HG03175 (cell line): ENCODE data around the gene ATP7A.
"Not testable (repeated sequence)": the region's sequence is repeated elsewhere in the genome, so short reads cannot be mapped to it uniquely, and the experiment has no call there.

Experiments used
- ATAC-seq: cut with Tn5 transposase; IDR thresholded peaks from one replicate; pipeline ENCODE4 v1.9.1; 2021; ENCODE audit warnings: mild to moderate bottlenecking, moderate library complexity; ENCODE audit not compliant: unreplicated experiment

The ATP7A gene

DNA sequence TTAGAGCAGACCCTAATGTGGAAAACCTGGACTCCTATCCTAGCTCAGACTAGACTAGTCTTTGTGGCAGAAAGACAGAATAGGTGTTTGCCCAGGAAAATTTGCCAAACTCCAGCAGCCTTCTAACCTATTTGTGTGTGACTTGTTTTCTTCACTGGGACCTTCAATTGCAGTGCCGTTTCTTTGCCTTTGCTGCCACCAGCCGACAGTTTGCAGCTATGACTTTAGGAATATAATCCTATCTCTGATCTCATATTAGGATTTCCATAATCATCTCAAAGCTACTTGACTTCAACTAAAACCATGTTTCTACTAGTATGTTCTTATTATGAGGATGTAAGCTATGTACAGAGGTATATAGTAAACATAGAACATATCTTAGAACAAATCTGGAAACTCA lies 119.2 kb downstream of the ATP7A start:
- no peak for ATAC-seq

DNA sequence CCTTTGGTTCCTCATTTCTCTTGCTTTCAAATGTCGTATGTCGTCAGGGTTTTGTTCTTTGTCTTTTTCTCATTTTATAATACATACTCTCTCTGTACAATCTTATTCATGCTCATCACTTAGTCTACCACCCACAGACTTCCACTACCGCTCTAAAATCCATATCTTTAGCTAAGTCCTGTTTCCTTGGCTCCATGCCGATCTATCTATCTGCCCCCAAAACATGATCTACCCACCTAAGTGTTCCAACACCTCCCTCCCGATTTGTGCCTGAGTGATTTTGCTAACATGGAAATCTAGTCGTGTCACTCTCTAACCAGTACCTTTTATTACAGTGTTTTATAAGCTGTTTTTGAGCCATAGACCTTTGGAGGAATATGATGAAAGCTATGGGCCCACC lies 124.6 kb downstream of the ATP7A start:
- no peak for ATAC-seq

DNA sequence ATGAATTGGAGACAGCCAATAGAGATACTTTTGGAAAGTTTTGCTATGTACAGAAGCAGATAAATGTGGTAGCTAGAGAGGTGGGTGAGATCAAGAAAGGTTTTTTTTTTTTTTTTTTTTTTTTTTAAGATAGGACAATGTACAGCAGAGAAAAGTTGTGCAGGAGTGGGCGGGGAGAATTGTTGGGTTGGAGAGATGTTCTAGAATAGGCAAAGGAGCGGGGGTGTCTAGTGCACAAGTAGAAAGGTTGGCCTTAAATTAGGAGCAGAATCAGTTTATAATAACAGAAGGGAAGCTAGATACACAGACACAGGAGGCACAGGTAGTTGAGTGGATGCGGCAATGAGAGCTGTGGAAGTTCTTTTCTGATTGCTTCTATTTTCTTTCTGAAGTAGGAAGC lies 127.4 kb downstream of the ATP7A start:
- ATAC-seq: no peak

- ATAC-seq: no peak
These were observed 132.1 kb downstream of the ATP7A start for GRCh38 chrX:78042601-78043000.

- ATAC-seq: no peak
These were observed 135.9 kb downstream of the ATP7A start for GRCh38 chrX:78046362-78046761.

DNA sequence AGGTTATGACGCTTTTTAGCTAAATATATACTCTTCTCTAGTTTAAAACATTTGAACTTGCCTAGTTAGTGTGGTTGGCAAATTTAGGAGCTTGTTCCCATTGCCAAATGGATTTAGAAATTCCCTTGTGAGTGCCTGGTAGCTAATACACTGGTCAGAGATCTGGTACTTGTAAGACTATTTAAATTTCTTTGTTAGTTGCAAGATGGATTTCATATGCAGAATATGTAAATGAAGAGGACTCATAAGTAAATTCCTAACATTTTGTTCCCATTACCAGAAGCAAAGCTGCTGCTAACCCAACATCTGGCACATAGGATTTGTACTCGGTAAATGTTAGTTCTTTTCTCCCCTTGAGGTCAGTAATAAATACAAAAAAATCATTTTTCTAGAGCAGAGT lies 137.6 kb downstream of the ATP7A start:
- ATAC-seq: no peak

DNA sequence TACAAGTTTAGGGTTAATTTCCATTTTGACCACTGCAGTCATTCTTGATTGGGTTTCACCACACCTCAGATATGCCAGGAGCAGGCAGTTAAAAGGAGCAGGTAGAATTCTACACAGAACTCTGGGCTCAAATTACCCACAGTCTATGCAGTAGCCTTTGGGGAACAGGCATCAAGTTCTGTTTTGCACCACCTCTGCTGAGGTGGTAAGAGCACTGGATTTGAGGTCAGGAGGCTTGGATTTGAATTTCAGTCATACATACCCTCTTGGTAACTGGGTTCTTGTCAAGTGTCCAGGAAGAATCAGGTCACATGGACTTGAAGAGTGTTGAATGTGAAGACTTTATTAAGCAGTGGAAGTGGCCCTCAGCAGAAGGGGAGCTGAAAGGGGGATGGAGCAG lies 153.2 kb downstream of the ATP7A start:
- no peak for ATAC-seq

DNA sequence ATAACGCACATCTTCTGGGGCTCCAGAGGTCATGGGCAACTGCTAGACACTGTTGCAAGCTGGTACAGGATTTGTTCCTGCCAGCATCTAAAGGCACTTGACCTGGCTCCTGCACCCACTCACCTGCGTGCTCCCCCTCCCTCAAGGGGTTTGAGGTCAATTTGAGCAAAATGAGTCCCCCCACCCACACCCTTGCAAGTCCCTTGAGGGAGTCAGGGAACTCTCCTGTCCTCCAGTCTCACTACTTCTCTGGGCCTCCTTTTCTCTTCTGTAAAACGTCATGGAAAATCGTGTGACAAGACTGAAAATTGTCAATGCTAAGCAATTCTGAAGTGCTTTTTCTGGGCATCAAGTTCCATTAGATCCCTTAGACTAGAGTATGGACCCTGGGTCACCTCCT lies 153.7 kb downstream of the ATP7A start:
- ATAC-seq: no peak

- peak; percentile 81 for ATAC-seq
These were observed 154.5 kb downstream of the ATP7A start for GRCh38 chrX:78064698-78065601.

DNA sequence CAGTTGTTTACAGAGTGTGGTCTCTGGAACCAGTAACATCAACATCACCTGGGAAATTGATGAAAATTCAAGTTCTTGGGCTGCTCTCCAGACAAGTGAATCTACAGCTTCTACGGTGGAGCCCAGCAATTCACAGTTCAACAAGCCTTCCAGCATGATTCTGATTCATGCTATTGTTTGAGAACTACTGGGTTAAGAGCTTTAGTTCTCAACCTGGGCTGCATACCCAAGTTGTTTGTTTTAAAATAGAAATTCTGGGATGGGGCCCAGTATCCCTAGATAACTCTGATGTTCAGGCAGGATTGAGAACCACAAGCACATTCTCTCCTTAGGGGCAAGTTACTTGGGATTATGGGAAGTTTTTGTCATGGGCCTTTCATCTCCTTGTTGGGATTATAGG lies 155.6 kb downstream of the ATP7A start:
- no peak for ATAC-seq

- ATAC-seq: no peak
These were observed 160.8 kb downstream of the ATP7A start for GRCh38 chrX:78071331-78071730.

DNA sequence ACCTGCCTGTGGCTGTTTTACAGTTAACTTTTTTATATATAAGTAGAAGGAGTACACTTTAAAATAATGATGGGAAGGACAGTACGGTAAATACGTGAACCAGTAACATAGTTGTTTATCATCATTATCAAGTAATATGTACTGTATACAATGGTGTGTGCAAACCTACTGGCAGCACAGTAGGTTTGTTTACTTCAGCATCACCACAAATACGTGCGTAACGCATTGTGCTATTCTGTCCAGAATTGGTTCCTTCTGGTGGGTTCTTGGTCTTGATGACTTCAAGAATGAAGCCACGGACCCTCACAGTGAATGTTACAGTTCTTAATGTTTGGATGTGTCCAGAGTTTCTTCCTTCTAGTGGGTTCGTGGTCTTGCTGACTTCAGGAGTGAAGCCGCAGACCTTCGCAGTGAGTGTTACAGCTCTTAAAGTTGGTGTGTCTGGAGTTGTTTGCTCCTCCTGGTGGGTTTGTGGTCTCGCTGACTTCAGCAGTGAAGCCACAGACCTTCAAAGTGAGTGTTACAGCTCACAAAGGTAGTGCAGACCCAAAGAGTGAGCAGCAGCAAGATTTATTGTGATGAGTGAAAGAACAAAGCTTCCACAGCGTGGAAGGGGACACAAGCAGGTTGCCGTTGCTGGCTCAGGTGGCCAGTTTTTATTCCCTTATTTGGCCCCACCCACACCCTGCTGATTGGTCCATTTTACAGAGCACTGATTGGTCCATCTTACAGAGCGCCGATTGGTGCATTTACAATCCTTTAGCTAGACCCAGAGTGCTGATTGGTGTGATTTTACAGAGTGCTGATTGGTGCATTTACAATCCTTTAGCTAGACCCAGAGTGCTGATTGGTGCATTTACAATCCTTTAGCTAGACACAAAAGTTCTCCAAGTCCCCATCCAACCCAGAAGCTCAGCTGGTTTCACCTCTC lies 162.9 kb downstream of the ATP7A start:
- ATAC-seq: not testable (repeated sequence)

GRCh38 chrX:78074088-78074487 lies 163.6 kb downstream of the ATP7A start:
- no peak for ATAC-seq

DNA sequence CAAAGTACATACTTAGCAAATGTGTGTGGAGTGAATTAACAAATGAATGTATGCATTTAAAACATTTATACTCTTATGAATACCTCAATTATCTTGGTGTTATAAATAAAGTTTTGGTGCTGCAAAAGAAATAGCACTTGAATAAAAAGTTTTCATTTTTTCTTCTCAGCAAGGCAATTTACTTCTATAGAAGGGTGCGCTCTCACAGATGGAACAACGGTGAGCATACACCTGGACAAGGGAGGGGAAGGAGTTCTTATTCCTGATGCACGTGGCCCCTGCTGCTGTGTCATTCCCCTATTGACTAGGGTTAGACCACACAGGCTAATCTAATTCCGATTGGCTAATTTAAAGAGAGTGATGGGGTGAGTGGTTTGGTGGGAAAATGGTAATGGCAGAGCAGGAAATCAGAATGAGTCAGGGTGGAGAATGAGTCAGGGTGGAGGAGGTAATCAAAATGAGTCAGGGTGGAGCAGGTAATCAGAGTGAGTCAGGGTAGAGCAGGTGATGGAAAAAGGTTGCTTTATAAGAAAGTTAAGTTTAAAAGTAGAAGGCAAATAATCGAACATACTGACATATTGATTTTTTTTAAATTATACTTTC lies 165.4 kb downstream of the ATP7A start:
- no peak for ATAC-seq

DNA sequence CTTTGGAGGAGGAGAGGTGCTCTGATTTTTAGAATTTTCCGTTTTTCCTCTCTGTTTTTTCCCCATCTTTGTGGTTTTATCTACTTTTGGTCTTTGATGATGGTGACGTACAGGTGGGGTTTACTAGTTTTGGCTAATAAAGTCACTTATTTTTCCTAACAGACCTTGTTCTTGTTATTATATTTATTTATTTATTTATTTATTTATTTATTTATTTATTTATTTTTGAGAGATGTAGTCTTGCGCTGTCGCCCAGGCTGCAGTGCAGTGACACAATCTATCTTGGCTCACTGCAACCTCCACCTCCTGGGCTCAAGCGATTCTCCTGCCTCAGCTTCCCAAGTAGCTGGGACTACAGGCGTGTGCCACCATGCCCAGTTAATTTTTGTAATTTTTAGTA lies 170.9 kb downstream of the ATP7A start:
- ATAC-seq: not testable (repeated sequence)

GRCh38 chrX:78092296-78092695 lies 181.8 kb downstream of the ATP7A start:
- ATAC-seq: peak; percentile 74

- ATAC-seq: no peak
These were observed 187.6 kb downstream of the ATP7A start for GRCh38 chrX:78098108-78098507.
